Prostate gland (tissue), 2 donors: ENCODE data around the gene KRTDAP. TPM values are rescaled to one million over a fixed set of nuclear protein-coding genes. Genes with fewer than 3 reads are reported as not detected.

ENCODE experiments used
- DNase-seq: peaks from one replicate; pipeline ENCODE4 v3.0.0-alpha.2; 2019; ENCODE audit warnings: low spot score
- H3K27ac ChIP-seq, 2 donors: fragments of 200-600 bp; sonication (generic); 2 replicates each; pipeline ENCODE4 v1.5.1; 2017 to 2019
- H3K27me3 ChIP-seq: fragments of 200-600 bp; sonication (generic); replicated peaks from 2 replicates; pipeline ENCODE4 v1.5.1; 2019; ENCODE audit not compliant: insufficient read depth
- H3K36me3 ChIP-seq, 2 donors: fragments of 200-600 bp; sonication (generic); 1 replicate in 1 of 2; 2 replicates in 1 of 2; pipeline versions ENCODE4 v1.5.1 to v1.8.1; 2017 to 2019
- H3K4me1 ChIP-seq: fragments of 200-600 bp; sonication (generic); replicated peaks from 2 replicates; pipeline ENCODE4 v1.5.1; 2019
- H3K4me3 ChIP-seq, 2 donors: fragments of 200-600 bp; sonication (generic); 2 replicates each; pipeline ENCODE4 v1.5.1; 2017 to 2019
- H3K9me3 ChIP-seq: fragments of 200-600 bp; sonication (generic); 2 replicates; pipeline ENCODE4 v1.5.1; 2017
- CTCF ChIP-seq, 4 experiments: fragments of 200-600 bp in 2 of 4; fragments of 450-650 bp in 2 of 4; sonication (generic) in 2 of 4; IDR thresholded peaks; 1 replicate in 3 of 4; 2 replicates in 1 of 4; pipeline ENCODE4 v1.5.1; 2016 to 2019; ENCODE audit warnings: antibody characterized with exemption in 4 of 4, mild to moderate bottlenecking in 2 of 4, moderate library complexity in 2 of 4
- POLR2A ChIP-seq: fragments of 450-650 bp; IDR thresholded peaks from one replicate; pipeline ENCODE4 v1.6.1; 2016; ENCODE audit warnings: antibody characterized with exemption, mild to moderate bottlenecking
- POLR2AphosphoS5 ChIP-seq: sonication (generic); formaldehyde crosslinking; IDR thresholded peaks from one replicate; pipeline ENCODE4 v1.6.1; 2017; ENCODE audit warnings: antibody characterized with exemption
- WGBS: methylation state at CpG from one replicate; pipeline ENCODE4 v1.1.5; 2018; 5-methylcytosine and 5-hydroxymethylcytosine counted together
- intact Hi-C: fragments of 100-400 bp; cut with DNase I; formaldehyde crosslinking; loops from one replicate; pipeline ENCODE4 v1.14.2; 2022
- total RNA-seq, 2 donors: library from RNA; depleted of rRNA; stranded (reverse); fragments of >200 nt; gene quantifications; one replicate each; pipeline ENCODE4 v1.1.0, GENCODE V29; 2016

Gene KRTDAP
- total RNA-seq, 2 donors from 2014 or later: 3.6 to 58.6 TPM

- H3K27ac ChIP-seq: no peak overlapping the region
- no peak for DNase-seq
- H3K4me1 ChIP-seq: no peaks in the 10 kb centered on the region
- H3K9me3 ChIP-seq: no peaks in the 10 kb centered on the region
- TF ChIP-seq POLR2AphosphoS5 (no peak), CTCF (IDR thresholded peaks at IDR 0.05) (no peak), POLR2A (no peak)
- intact Hi-C loops: no loop called here
- H3K4me3 ChIP-seq: no peak overlapping the region
- peaks cover 4% of the 10 kb centered on the region for H3K27me3 ChIP-seq
- no peaks in the 10 kb centered on the region for H3K36me3 ChIP-seq
- 81% methylated on average over 15 of the region's 15 CpGs for WGBS
These were observed 22.8 kb upstream of the KRTDAP start for GRCh38 chr19:35512831-35513627.

GRCh38 chr19:35511337-35511736 is 21.1 kb upstream of the KRTDAP start:
- 86% methylated on average over 7 of the region's 7 CpGs for WGBS

GRCh38 chr19:35510626-35510964 is 20.3 kb upstream of the KRTDAP start:
- intact Hi-C loops: no loop called here
- WGBS: 19% methylated on average over 11 of the region's 15 CpGs
- Histone ChIP-seq H3K4me3 (peak overlapping the region in 1 of 2 donors; percentile 41), H3K36me3 (no peaks in the 10 kb centered on the region), H3K27ac (peak overlapping the region in 1 of 2 donors; percentile 75), H3K4me1 (no peaks in the 10 kb centered on the region), H3K9me3 (no peaks in the 10 kb centered on the region), H3K27me3 (peaks cover 4% of the 10 kb centered on the region)
- no peak for TF ChIP-seq POLR2AphosphoS5
- no peak for TF ChIP-seq POLR2A
- no peak for TF ChIP-seq CTCF (IDR thresholded peaks at IDR 0.05)
- DNase-seq: no peak

More at GRCh38 chr19:35511337-35511736, 21.1 kb upstream of the KRTDAP start:
- Histone ChIP-seq H3K4me1 (no peaks in the 10 kb centered on the region), H3K27me3 (peaks cover 4% of the 10 kb centered on the region), H3K36me3 (no peaks in the 10 kb centered on the region), H3K27ac (no peak overlapping the region), H3K9me3 (no peaks in the 10 kb centered on the region), H3K4me3 (no peak overlapping the region)
- DNase-seq: no peak
- intact Hi-C loops: no loop called here
- no peak for TF ChIP-seq POLR2A
- no peak for TF ChIP-seq POLR2AphosphoS5
- no peak for TF ChIP-seq CTCF (IDR thresholded peaks at IDR 0.05)

GRCh38 chr19:35509861-35510625 is 19.8 kb upstream of the KRTDAP start:
- intact Hi-C loops: no loop called here
- under 1% methylated on average over 39 of the region's 39 CpGs for WGBS
- Histone ChIP-seq H3K36me3 (no peaks in the 10 kb centered on the region), H3K4me1 (no peaks in the 10 kb centered on the region), H3K4me3 (peak overlapping the region; percentile 28 to 41), H3K9me3 (no peaks in the 10 kb centered on the region), H3K27me3 (peaks cover 4% of the 10 kb centered on the region), H3K27ac (peak overlapping the region; percentile 67 to 75)
- TF ChIP-seq CTCF (IDR thresholded peaks at IDR 0.05) (peak; percentile 82 to 97 (median 92)), POLR2A (peak; percentile 64), POLR2AphosphoS5 (peak; percentile 65)
- DNase-seq: peak; percentile 84
